HEK293 (cell line): ENCODE results near the gene CDT1.
"Not testable (repeated sequence)": the region's sequence is repeated elsewhere in the genome, so short reads cannot be mapped to it uniquely, and the experiment has no call there.

ENCODE experiments used
- CTCF ChIA-PET: fragments of 350-600 bp; formaldehyde crosslinking; extraction: SDS; loops from one replicate; lab custom pipeline; 2021; ENCODE audit warnings: antibody characterized with exemption; lab: Yijun Ruan, JAX
- POLR2A ChIA-PET: fragments of 300-600 bp; formaldehyde crosslinking; extraction: SDS; loops from one replicate; lab custom pipeline; 2020; ENCODE audit warnings: antibody characterized with exemption, inconsistent platforms; lab: Yijun Ruan, JAX
- H3K27ac ChIP-seq: fragments of 200-500 bp; sonication (Bioruptor generic); 2 replicates; pipeline ENCODE4 v1.5.1; 2014; ENCODE audit warnings: low read depth, low read length, control low read depth, inconsistent platforms; ENCODE audit errors: extremely low read depth
- H3K36me3 ChIP-seq, 2 experiments: fragments of 200-500 bp in 1 of 2; sonication (Bioruptor generic) in 1 of 2; 1 replicate in 1 of 2; 2 replicates in 1 of 2; pipeline ENCODE4 v1.5.1; 2014 to 2017; ENCODE audit warnings: inconsistent platforms in 2 of 2, low read length in 2 of 2; ENCODE audit not compliant: control insufficient read depth in 2 of 2, insufficient read depth in 1 of 2
- H3K4me1 ChIP-seq: fragments of 200-500 bp; sonication (Bioruptor generic); 2 replicates; pipeline ENCODE4 v1.5.1; 2014; ENCODE audit warnings: mild to moderate bottlenecking, low read length, inconsistent platforms; ENCODE audit not compliant: control insufficient read depth, insufficient read depth
- H3K4me3 ChIP-seq: 2 replicates; pipeline ENCODE4 v1.5.1; 2011; ENCODE audit warnings: low read depth, mild to moderate bottlenecking, control low read depth, low read length, moderate library complexity
- H3K9me3 ChIP-seq: fragments of 200-500 bp; sonication (Bioruptor generic); 2 replicates; pipeline ENCODE4 v1.5.1; 2014; ENCODE audit warnings: low read depth, low read length, inconsistent platforms; ENCODE audit not compliant: control insufficient read depth, insufficient read depth
- BCL6B ChIP-seq: fragments of 450-650 bp; formaldehyde crosslinking; IDR thresholded peaks from 2 replicates; pipeline ENCODE4 v1.5.1; 2017; ENCODE audit warnings: missing biosample characterization, missing genetic modification characterization
- KLF10 ChIP-seq: fragments of 450-650 bp; IDR thresholded peaks from 2 replicates; pipeline ENCODE4 v1.5.1; 2018; ENCODE audit warnings: missing biosample characterization, mild to moderate bottlenecking, missing genetic modification characterization
- ZNF121 ChIP-seq: fragments of 450-650 bp; formaldehyde crosslinking; IDR thresholded peaks from 2 replicates; pipeline ENCODE4 v1.5.1; 2016; ENCODE audit warnings: missing biosample characterization, missing genetic modification characterization
- ZNF157 ChIP-seq: fragments of 450-650 bp; formaldehyde crosslinking; IDR thresholded peaks from 2 replicates; pipeline ENCODE4 v1.5.1; 2016; ENCODE audit warnings: missing biosample characterization, missing genetic modification characterization
- ZNF18 ChIP-seq: fragments of 450-650 bp; formaldehyde crosslinking; IDR thresholded peaks from 2 replicates; pipeline ENCODE4 v1.5.1; 2016; ENCODE audit warnings: missing biosample characterization, missing genetic modification characterization
- ZNF248 ChIP-seq: fragments of 450-650 bp; formaldehyde crosslinking; IDR thresholded peaks from 2 replicates; pipeline ENCODE4 v1.5.1; 2017; ENCODE audit warnings: missing biosample characterization, missing genetic modification characterization
- ZNF335 ChIP-seq: fragments of 450-650 bp; formaldehyde crosslinking; conservative IDR thresholded peaks from 2 replicates; pipeline ENCODE4 v1.5.1; 2016; ENCODE audit warnings: missing biosample characterization, missing genetic modification characterization
- ZNF398 ChIP-seq: fragments of 450-650 bp; formaldehyde crosslinking; IDR thresholded peaks from 2 replicates; pipeline ENCODE4 v1.5.1; 2017; ENCODE audit warnings: missing biosample characterization, missing genetic modification characterization
- ZNF514 ChIP-seq: fragments of 450-650 bp; formaldehyde crosslinking; IDR thresholded peaks from 2 replicates; pipeline ENCODE4 v1.5.1; 2016; ENCODE audit warnings: missing biosample characterization, missing genetic modification characterization
- ZNF558 ChIP-seq: fragments of 450-650 bp; formaldehyde crosslinking; IDR thresholded peaks from 2 replicates; pipeline ENCODE4 v1.5.1; 2016; ENCODE audit warnings: missing biosample characterization, missing genetic modification characterization
- ZNF785 ChIP-seq: fragments of 450-650 bp; formaldehyde crosslinking; IDR thresholded peaks from 2 replicates; pipeline ENCODE4 v1.5.1; 2016; ENCODE audit warnings: missing biosample characterization, missing genetic modification characterization
- ZNF791 ChIP-seq: fragments of 450-650 bp; formaldehyde crosslinking; IDR thresholded peaks from 2 replicates; pipeline ENCODE4 v1.5.1; 2016; ENCODE audit warnings: missing biosample characterization, missing genetic modification characterization
- ZSCAN23 ChIP-seq: fragments of 450-650 bp; formaldehyde crosslinking; IDR thresholded peaks from 2 replicates; pipeline ENCODE4 v1.5.1; 2016; ENCODE audit warnings: missing biosample characterization, missing genetic modification characterization
- TF ChIP-seq, protein P1 (sequence below): fragments of 450-650 bp; formaldehyde crosslinking; IDR thresholded peaks from 2 replicates; pipeline ENCODE4 v1.5.1; 2016; ENCODE audit warnings: missing biosample characterization, missing genetic modification characterization

The CDT1 gene

GRCh38 chr16:88787579-88788314, 15.8 kb upstream of the CDT1 start:
- Histone ChIP-seq H3K9me3 (no peaks in the 10 kb centered on the region), H3K27ac (no peak overlapping the region), H3K36me3 (no peaks in the 10 kb centered on the region), H3K4me1 (peaks cover 7% of the 10 kb centered on the region), H3K4me3 (no peak overlapping the region)
- TF ChIP-seq ZNF791 (no peak), ZNF157 (tag by site-specific recombination) (no peak), ZNF248 (tag by site-specific recombination) (no peak), KLF10 (tag by site-specific recombination) (no peak), ZNF18 (tag by site-specific recombination) (no peak), ZNF785 (tag by site-specific recombination) (no peak), ZNF558 (tag by site-specific recombination) (no peak), ZNF514 (tag by site-specific recombination) (no peak)
- TF ChIP-seq, protein P1, sequence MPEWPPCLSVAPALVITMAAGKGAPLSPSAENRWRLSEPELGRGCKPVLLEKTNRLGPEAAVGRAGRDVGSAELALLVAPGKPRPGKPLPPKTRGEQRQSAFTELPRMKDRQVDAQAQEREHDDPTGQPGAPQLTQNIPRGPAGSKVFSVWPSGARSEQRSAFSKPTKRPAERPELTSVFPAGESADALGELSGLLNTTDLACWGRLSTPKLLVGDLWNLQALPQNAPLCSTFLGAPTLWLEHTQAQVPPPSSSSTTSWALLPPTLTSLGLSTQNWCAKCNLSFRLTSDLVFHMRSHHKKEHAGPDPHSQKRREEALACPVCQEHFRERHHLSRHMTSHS (tag by site-specific recombination), result no peak
- ChIA-PET POLR2A (interaction anchor here (0.7 to 1.4 kb wide), 2 partner anchors 15 to 16 kb away, joined by 3 to 4 read pairs; no protein-coding TSS in a partner anchor), CTCF (interaction anchor here (0.6 to 2.3 kb wide), 5 partner anchors 12 to 995 kb away, joined by 3 to 16 read pairs (median 3); no protein-coding TSS in a partner anchor)

GRCh38 chr16:88788749-88789148, 14.8 kb upstream of the CDT1 start:
- H3K27ac ChIP-seq, H3K9me3 ChIP-seq, H3K4me3 ChIP-seq, POLR2A ChIA-PET, H3K36me3 ChIP-seq, H3K4me1 ChIP-seq: not testable (repeated sequence)
- CTCF ChIA-PET, result interaction anchor here (2.3 kb wide), 1 partner anchor 45 kb away, joined by 16 read pairs; no protein-coding TSS in a partner anchor

- Histone ChIP-seq H3K27ac (no peak overlapping the region), H3K4me1 (peaks cover 4% of the 10 kb centered on the region; the same call in 1 of the 2 replicates), H3K9me3 (no peaks in the 10 kb centered on the region), H3K4me3 (no peak overlapping the region), H3K36me3 (no peaks in the 10 kb centered on the region)
- TF ChIP-seq ZNF121 (tag by site-specific recombination), result peak; percentile 98
- no peak for TF ChIP-seq BCL6B (tag by site-specific recombination)
- ChIA-PET POLR2A (no interaction called here), CTCF (interaction anchor here (1.2 kb wide), 1 partner anchor 10 kb away, joined by 4 read pairs; no protein-coding TSS in a partner anchor)
These were observed 14.0 kb upstream of the CDT1 start for GRCh38 chr16:88789594-88789993.

DNA sequence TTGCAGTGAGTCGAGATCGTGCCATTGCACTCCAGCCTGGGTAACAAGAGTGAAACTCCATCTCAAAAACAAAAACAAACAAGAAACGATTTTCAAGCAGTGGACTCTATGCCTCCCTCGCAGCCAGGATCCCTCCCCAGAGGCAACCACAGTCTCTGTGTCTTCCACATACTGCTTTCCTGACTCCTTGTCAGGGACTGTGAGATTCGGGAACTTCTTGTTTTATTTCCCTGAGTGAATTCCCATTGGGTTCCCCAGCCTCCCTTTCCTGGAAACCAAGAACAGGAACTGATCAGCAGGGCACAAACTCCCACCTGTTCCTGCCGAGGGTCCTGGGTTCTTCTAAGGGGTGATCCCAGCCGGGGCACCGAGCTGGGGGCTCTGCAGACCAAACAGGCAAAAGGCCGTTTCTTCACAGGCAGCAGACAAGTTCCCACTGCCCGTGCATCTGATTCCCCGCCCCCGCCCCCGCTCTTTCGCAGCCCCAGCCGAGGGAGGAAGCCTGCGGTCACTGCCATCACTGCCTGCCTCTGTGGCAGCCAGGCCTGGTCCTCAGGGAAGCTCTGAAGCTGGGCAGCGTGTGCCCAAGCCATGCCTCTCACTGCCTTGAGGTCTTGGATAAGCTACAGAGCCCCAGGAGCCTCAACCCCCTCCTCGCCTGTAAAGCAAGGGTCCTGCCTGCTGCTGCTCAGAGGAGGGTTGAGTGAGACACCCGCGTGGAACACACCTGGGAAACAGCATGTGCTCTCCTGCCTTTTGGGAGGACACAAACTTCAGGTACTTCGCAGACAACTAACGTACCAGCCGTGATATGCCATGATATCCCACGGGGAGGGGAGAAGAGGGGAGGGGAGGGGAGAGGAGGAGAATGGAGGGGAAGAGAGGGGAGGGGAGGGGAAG, 13.0 kb upstream of the CDT1 start:
- Histone ChIP-seq H3K4me1 (peaks cover 4% of the 10 kb centered on the region; the same call in 1 of the 2 replicates), H3K4me3 (no peak overlapping the region), H3K36me3 (no peaks in the 10 kb centered on the region), H3K9me3 (no peaks in the 10 kb centered on the region), H3K27ac (no peak overlapping the region; the same call in 1 of the 2 replicates)
- TF ChIP-seq ZNF398 (tag by site-specific recombination) (0 out of 2 replicates have a peak, but pooled peaks have one; percentile 26), ZSCAN23 (tag by site-specific recombination) (no peak), ZNF335 (peak; percentile 19; the same call in 1 of the 2 replicates)
- ChIA-PET POLR2A (no interaction called here), CTCF (interaction anchor here (0.7 to 1.2 kb wide), 2 partner anchors 9 to 407 kb away, joined by 3 to 4 read pairs; no protein-coding TSS in a partner anchor)
